Embryonic facial prominence (tissue), 1 donor: Measurements from ENCODE around the gene LILRB5.
"Not testable (repeated sequence)": the region's sequence is repeated elsewhere in the genome, so short reads cannot be mapped to it uniquely, and the experiment has no call there.

Experiments used
- DNase-seq: peaks from one replicate; pipeline ENCODE4 v3.0.0-alpha.2; 2016; ENCODE audit errors: extremely low spot score

LILRB5 gene

GRCh38 chr19:54257116-54257480 lies at the start of gene LILRB5:
Gene LILRB5, minus strand, starts transcription at chr19:54257273. Its CDS starts 80 bp downstream, at chr19:54257193.
- no peak for DNase-seq

- no peak for DNase-seq
Measured at GRCh38 chr19:54305141-54305540, 48.1 kb upstream of the LILRB5 start.

GRCh38 chr19:54302257-54302656 lies 45.2 kb upstream of the LILRB5 start:
- DNase-seq: no peak

- no peak for DNase-seq
Measured at GRCh38 chr19:54299515-54299914, 42.4 kb upstream of the LILRB5 start.

- no peak for DNase-seq
Measured at GRCh38 chr19:54299126-54299498, 42.0 kb upstream of the LILRB5 start.

- DNase-seq: no peak
Measured at GRCh38 chr19:54298357-54299125, 41.5 kb upstream of the LILRB5 start.

- DNase-seq: no peak
Measured at GRCh38 chr19:54297759-54298305, 40.8 kb upstream of the LILRB5 start.

- no peak for DNase-seq
Measured at GRCh38 chr19:54294539-54294938, 37.5 kb upstream of the LILRB5 start.

GRCh38 chr19:54289160-54289559 lies 32.1 kb upstream of the LILRB5 start:
- DNase-seq: not testable (repeated sequence)

- DNase-seq: no peak
Measured at GRCh38 chr19:54287456-54287855, 30.4 kb upstream of the LILRB5 start.

- not testable (repeated sequence) for DNase-seq
Measured at GRCh38 chr19:54286283-54286682, 29.2 kb upstream of the LILRB5 start.

GRCh38 chr19:54285427-54286056 lies 28.5 kb upstream of the LILRB5 start:
- not testable (repeated sequence) for DNase-seq

GRCh38 chr19:54282686-54283470 lies 25.8 kb upstream of the LILRB5 start:
- no peak for DNase-seq

- not testable (repeated sequence) for DNase-seq
Measured at GRCh38 chr19:54281729-54282075, 24.6 kb upstream of the LILRB5 start.

GRCh38 chr19:54281007-54281728 lies 24.1 kb upstream of the LILRB5 start, which contains the start of gene LILRB2:
Gene LILRB2, minus strand, starts transcription at chr19:54281110. Its CDS starts 614 bp downstream, at chr19:54280496.
- no peak for DNase-seq

GRCh38 chr19:54280441-54280840 lies 23.4 kb upstream of the LILRB5 start:
- DNase-seq: not testable (repeated sequence)

- not testable (repeated sequence) for DNase-seq
Measured at GRCh38 chr19:54280025-54280424, 23.0 kb upstream of the LILRB5 start.

GRCh38 chr19:54279406-54279962 lies 22.4 kb upstream of the LILRB5 start:
- no peak for DNase-seq

GRCh38 chr19:54278571-54279195 lies 21.6 kb upstream of the LILRB5 start:
- not testable (repeated sequence) for DNase-seq

GRCh38 chr19:54278056-54278455 lies 21.0 kb upstream of the LILRB5 start:
- DNase-seq: not testable (repeated sequence)
